H9 (cell line): Measurements from ENCODE around the gene S100A7. TPM values are rescaled to one million over a fixed set of nuclear protein-coding genes. Genes with fewer than 3 reads are reported as not detected.
A peak's percentile ranks its signal among the peaks of the same experiment; 100 is the strongest.

Experiments used
- DNase-seq: peaks from one replicate; pipeline ENCODE4 v3.0.0-alpha.2; 2017
- H2AFZ ChIP-seq: one replicate; pipeline ENCODE4 v1.6.1; 2013; ENCODE audit warnings: mild to moderate bottlenecking, low read length, control low read depth, moderate library complexity
- H2AK5ac ChIP-seq: 2 replicates; pipeline ENCODE4 v1.6.1; 2013; ENCODE audit warnings: low read length, control low read depth, mixed read lengths; ENCODE audit not compliant: insufficient read length
- H2BK120ac ChIP-seq: one replicate; pipeline ENCODE4 v1.6.1; 2013; ENCODE audit warnings: low read depth, mild to moderate bottlenecking, low read length, control low read depth, inconsistent platforms; ENCODE audit not compliant: poor library complexity, severe bottlenecking
- H2BK12ac ChIP-seq: 2 replicates; pipeline ENCODE4 v1.6.1; 2013; ENCODE audit warnings: low read length, control low read depth, mixed read lengths, low read depth; ENCODE audit not compliant: insufficient read length
- H2BK15ac ChIP-seq: 2 replicates; pipeline ENCODE4 v1.6.1; 2013; ENCODE audit warnings: low read depth, low read length, control low read depth
- H2BK20ac ChIP-seq: one replicate; pipeline ENCODE4 v1.6.1; 2013; ENCODE audit warnings: low read depth, mild to moderate bottlenecking, low read length, control low read depth, inconsistent platforms; ENCODE audit not compliant: poor library complexity, severe bottlenecking
- H2BK5ac ChIP-seq: 2 replicates; pipeline ENCODE4 v1.6.1; 2013; ENCODE audit warnings: low read length, control low read depth, mixed read lengths; ENCODE audit not compliant: insufficient read length
- H3K14ac ChIP-seq: 2 replicates; pipeline ENCODE4 v1.6.1; 2013; ENCODE audit warnings: low read length, control low read depth; ENCODE audit not compliant: insufficient read depth
- H3K18ac ChIP-seq: 2 replicates; pipeline ENCODE4 v1.6.1; 2013; ENCODE audit warnings: low read depth, mild to moderate bottlenecking, mixed read lengths, low read length, control low read depth; ENCODE audit not compliant: insufficient read length
- H3K23ac ChIP-seq: 2 replicates; pipeline ENCODE4 v1.6.1; 2013; ENCODE audit warnings: low read length, control low read depth, mixed read lengths, low read depth; ENCODE audit not compliant: insufficient read length
- H3K23me2 ChIP-seq: 2 replicates; pipeline ENCODE4 v1.6.1; 2013; ENCODE audit warnings: low read depth, mild to moderate bottlenecking, mixed read lengths, low read length, control low read depth; ENCODE audit not compliant: insufficient read length, poor library complexity, severe bottlenecking
- H3K27ac ChIP-seq: 2 replicates; pipeline ENCODE4 v1.5.1; 2013; ENCODE audit warnings: low read length, control low read depth, mixed read lengths, low read depth; ENCODE audit not compliant: insufficient read length
- H3K27me3 ChIP-seq: 2 replicates; pipeline ENCODE4 v1.6.1; 2013; ENCODE audit warnings: low read length, control low read depth, inconsistent platforms; ENCODE audit not compliant: insufficient read depth
- H3K4ac ChIP-seq: 2 replicates; pipeline ENCODE4 v1.6.1; 2013; ENCODE audit warnings: low read depth, mild to moderate bottlenecking, control low read depth, inconsistent platforms, low read length, moderate library complexity
- H3K4me1 ChIP-seq: 2 replicates; pipeline ENCODE4 v1.6.1; 2013; ENCODE audit warnings: low read length, control low read depth, inconsistent platforms; ENCODE audit not compliant: insufficient read depth
- H3K4me2 ChIP-seq: 2 replicates; pipeline ENCODE4 v1.6.1; 2013; ENCODE audit warnings: low read length, control low read depth, mixed read lengths; ENCODE audit not compliant: insufficient read length, insufficient read depth
- H3K56ac ChIP-seq: 2 replicates; pipeline ENCODE4 v1.6.1; 2013; ENCODE audit warnings: low read depth, mild to moderate bottlenecking, mixed read lengths, low read length, control low read depth; ENCODE audit not compliant: insufficient read length
- H3K79me1 ChIP-seq: 2 replicates; pipeline ENCODE4 v1.6.1; 2013; ENCODE audit warnings: low read depth, mild to moderate bottlenecking, moderate library complexity, low read length, control low read depth, inconsistent platforms; ENCODE audit not compliant: insufficient read depth, poor library complexity, severe bottlenecking
- H3K79me2 ChIP-seq: 2 replicates; pipeline ENCODE4 v1.6.1; 2013; ENCODE audit warnings: low read length, control low read depth, inconsistent platforms; ENCODE audit not compliant: insufficient read depth
- H3K9ac ChIP-seq: 2 replicates; pipeline ENCODE4 v1.6.1; 2013; ENCODE audit warnings: low read length, control low read depth, mixed read lengths; ENCODE audit not compliant: insufficient read length; ENCODE audit errors: extremely low read depth
- H3K9me3 ChIP-seq: one replicate; pipeline ENCODE4 v1.6.1; 2013; ENCODE audit warnings: low read depth, low read length, inconsistent platforms; ENCODE audit not compliant: control insufficient read depth
- H3T11ph ChIP-seq: one replicate; pipeline ENCODE4 v1.6.1; 2013; ENCODE audit warnings: mild to moderate bottlenecking, low read length, control low read depth, inconsistent platforms
- H4K20me1 ChIP-seq: one replicate; pipeline ENCODE4 v1.6.1; 2013; ENCODE audit not compliant: control insufficient read depth, insufficient read length, insufficient read depth
- H4K5ac ChIP-seq: 2 replicates; pipeline ENCODE4 v1.6.1; 2013; ENCODE audit warnings: low read depth, mild to moderate bottlenecking, mixed read lengths, low read length, control low read depth; ENCODE audit not compliant: insufficient read length
- H4K8ac ChIP-seq: replicated peaks from 2 replicates; pipeline ENCODE4 v1.6.1; 2013; ENCODE audit warnings: low read length, control low read depth, mixed read lengths, low read depth; ENCODE audit not compliant: insufficient read length
- H4K91ac ChIP-seq: 2 replicates; pipeline ENCODE4 v1.6.1; 2013; ENCODE audit warnings: low read depth, mild to moderate bottlenecking, moderate library complexity, mixed read lengths, low read length, control low read depth; ENCODE audit not compliant: insufficient read length
- H3K27ac Mint-ChIP-seq, 3 experiments: 2 replicates in 2 of 3; 3 replicates in 1 of 3; pipeline ENCODE4 v1.8.0; 2020 to 2021; ENCODE audit warnings: mixed read lengths in 3 of 3, mild to moderate bottlenecking in 1 of 3, moderate library complexity in 1 of 3
- H3K27me3 Mint-ChIP-seq: 2 replicates; pipeline ENCODE4 v1.8.0; 2021; ENCODE audit warnings: low read depth, mild to moderate bottlenecking, moderate library complexity, mixed read lengths
- H3K36me3 Mint-ChIP-seq, 3 experiments: 2 replicates in 2 of 3; 3 replicates in 1 of 3; pipeline ENCODE4 v1.8.0; 2020 to 2021; ENCODE audit warnings: low read depth in 3 of 3, mixed read lengths in 3 of 3; ENCODE audit not compliant: insufficient read depth in 1 of 3
- H3K4me1 Mint-ChIP-seq, 2 experiments: 2 replicates each; pipeline ENCODE4 v1.8.0; 2020; ENCODE audit warnings: mixed read lengths in 2 of 2
- H3K4me3 Mint-ChIP-seq, 2 experiments: 2 replicates in 1 of 2; 3 replicates in 1 of 2; pipeline ENCODE4 v1.8.0; 2020 to 2021; ENCODE audit warnings: mild to moderate bottlenecking in 2 of 2, mixed read lengths in 2 of 2, moderate library complexity in 1 of 2
- H3K9me3 Mint-ChIP-seq, 2 experiments: 2 replicates in 1 of 2; 3 replicates in 1 of 2; pipeline ENCODE4 v1.8.0; 2020; ENCODE audit warnings: mild to moderate bottlenecking in 2 of 2, mixed read lengths in 2 of 2, moderate library complexity in 1 of 2
- CTCF ChIP-seq: fragments of 200-600 bp; sonication (generic); conservative IDR thresholded peaks from 3 replicates; pipeline ENCODE4 v1.8.0; 2021; ENCODE audit warnings: antibody characterized with exemption, mild to moderate bottlenecking
- WGBS: extraction: QIAGEN DNeasy Blood & Tissue Kit; methylation state at CpG from one replicate; pipeline ENCODE4 v1.1.7; 2013; ENCODE audit warnings: missing lambda C conversion rate, low lambda C conversion rate, mixed read lengths; ENCODE audit not compliant: insufficient read length; ENCODE audit errors: extremely low coverage; 5-methylcytosine and 5-hydroxymethylcytosine counted together
- total RNA-seq: library from RNA; stranded (reverse); gene quantifications from 2 replicates; pipeline ENCODE4 v1.2.1, GENCODE V29; 2021

The S100A7 gene
- total RNA-seq, 1 experiment from 2014 or later, result not detected

- H3K4me1 Mint-ChIP-seq, result peaks cover 4 to 9% of the 10 kb centered on the region in 2 experiments; a peak in 3 of 4 replicates
- DNase-seq, result peak; percentile 59
- peaks cover 45% of the 10 kb centered on the region for H3K27me3 Mint-ChIP-seq
Measured at GRCh38 chr1:153509729-153510354, 49.4 kb upstream of the S100A7 start.

More at GRCh38 chr1:153509729-153510354, 49.4 kb upstream of the S100A7 start:
- Histone ChIP-seq H3K79me2 (no peaks in the 10 kb centered on the region), H3K27me3 (no peaks in the 10 kb centered on the region), H3K56ac (no peak overlapping the region), H3K9me3 (no peaks in the 10 kb centered on the region), H2BK12ac (no peak overlapping the region), H3K27ac (no peak overlapping the region), H3K4me1 (no peaks in the 10 kb centered on the region), H2AK5ac (no peak overlapping the region), H4K91ac (no peak overlapping the region), H3K9ac (no peak overlapping the region), H3K18ac (no peak overlapping the region), H4K8ac (no peak overlapping the region), H3K23me2 (no peaks in the 10 kb centered on the region), H2AFZ (no peak overlapping the region), H2BK20ac (no peak overlapping the region), H2BK15ac (no peak overlapping the region), H3K14ac (no peak overlapping the region), H2BK120ac (no peak overlapping the region), H3K79me1 (no peaks in the 10 kb centered on the region), H4K20me1 (no peaks in the 10 kb centered on the region), H2BK5ac (no peak overlapping the region), H3K4ac (no peak overlapping the region), H4K5ac (no peak overlapping the region), H3T11ph (no peak overlapping the region), H3K23ac (no peak overlapping the region), H3K4me2 (no peak overlapping the region)
- no peak overlapping the region for H3K4me3 Mint-ChIP-seq
- peak; percentile 69 for TF ChIP-seq CTCF
- H3K27ac Mint-ChIP-seq, result no peak overlapping the region
- H3K36me3 Mint-ChIP-seq, result no peaks in the 10 kb centered on the region
- no peaks in the 10 kb centered on the region for H3K9me3 Mint-ChIP-seq
- no CpG with 5 or more reads among the region's 4 CpGs for WGBS
